PFSK-1 (cell line): ENCODE data around the gene S1PR2.

Source experiments
- FOXP2 ChIP-seq: optimal IDR thresholded peaks from 2 replicates; pipeline ENCODE3; 2011; ENCODE audit warnings: borderline replicate concordance, control low read depth, inconsistent platforms; ENCODE audit not compliant: insufficient read depth; ENCODE audit errors: extremely low read length, extremely low read depth
- POLR2AphosphoS5 ChIP-seq: IDR thresholded peaks from 2 replicates; pipeline ENCODE4 v1.6.1; 2012; ENCODE audit warnings: low read depth, mild to moderate bottlenecking, control low read depth, low read length, moderate library complexity
- SIN3A ChIP-seq: IDR thresholded peaks from 2 replicates; pipeline ENCODE4 v1.6.1; 2012; ENCODE audit warnings: mild to moderate bottlenecking, low read length, moderate library complexity, borderline replicate concordance; ENCODE audit not compliant: insufficient read depth
- TAF1 ChIP-seq: IDR thresholded peaks from 2 replicates; pipeline ENCODE4 v1.6.1; 2012; ENCODE audit warnings: low read length, control low read depth, borderline replicate concordance; ENCODE audit not compliant: insufficient read depth
- TF ChIP-seq, protein P1 (sequence below), 2 experiments: IDR thresholded peaks; 2 replicates each; pipeline versions ENCODE4 v1.6.1 to v1.8.0; 2011 to 2012; ENCODE audit warnings: low read depth in 2 of 2, low read length in 2 of 2, control low read depth in 1 of 2, inconsistent platforms in 1 of 2, mild to moderate bottlenecking in 1 of 2, moderate library complexity in 1 of 2; ENCODE audit not compliant: insufficient read depth in 1 of 2

DNA sequence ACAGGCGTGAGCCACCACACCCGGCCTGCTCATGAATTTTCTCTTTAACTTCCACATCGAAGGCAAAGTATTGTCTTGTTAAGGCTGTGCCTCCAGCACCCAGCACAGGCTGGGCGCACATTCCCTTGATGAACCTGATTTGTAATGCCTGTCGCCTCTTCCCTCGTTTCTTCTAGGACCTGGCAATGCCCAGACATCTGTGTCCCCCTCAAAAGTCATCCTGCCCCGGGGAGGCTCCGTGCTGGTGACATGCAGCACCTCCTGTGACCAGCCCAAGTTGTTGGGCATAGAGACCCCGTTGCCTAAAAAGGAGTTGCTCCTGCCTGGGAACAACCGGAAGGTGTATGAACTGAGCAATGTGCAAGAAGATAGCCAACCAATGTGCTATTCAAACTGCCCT is 43.5 kb upstream of the S1PR2 start:
- no peak for TF ChIP-seq TAF1
- TF ChIP-seq POLR2AphosphoS5: no peak
- TF ChIP-seq, protein P1, sequence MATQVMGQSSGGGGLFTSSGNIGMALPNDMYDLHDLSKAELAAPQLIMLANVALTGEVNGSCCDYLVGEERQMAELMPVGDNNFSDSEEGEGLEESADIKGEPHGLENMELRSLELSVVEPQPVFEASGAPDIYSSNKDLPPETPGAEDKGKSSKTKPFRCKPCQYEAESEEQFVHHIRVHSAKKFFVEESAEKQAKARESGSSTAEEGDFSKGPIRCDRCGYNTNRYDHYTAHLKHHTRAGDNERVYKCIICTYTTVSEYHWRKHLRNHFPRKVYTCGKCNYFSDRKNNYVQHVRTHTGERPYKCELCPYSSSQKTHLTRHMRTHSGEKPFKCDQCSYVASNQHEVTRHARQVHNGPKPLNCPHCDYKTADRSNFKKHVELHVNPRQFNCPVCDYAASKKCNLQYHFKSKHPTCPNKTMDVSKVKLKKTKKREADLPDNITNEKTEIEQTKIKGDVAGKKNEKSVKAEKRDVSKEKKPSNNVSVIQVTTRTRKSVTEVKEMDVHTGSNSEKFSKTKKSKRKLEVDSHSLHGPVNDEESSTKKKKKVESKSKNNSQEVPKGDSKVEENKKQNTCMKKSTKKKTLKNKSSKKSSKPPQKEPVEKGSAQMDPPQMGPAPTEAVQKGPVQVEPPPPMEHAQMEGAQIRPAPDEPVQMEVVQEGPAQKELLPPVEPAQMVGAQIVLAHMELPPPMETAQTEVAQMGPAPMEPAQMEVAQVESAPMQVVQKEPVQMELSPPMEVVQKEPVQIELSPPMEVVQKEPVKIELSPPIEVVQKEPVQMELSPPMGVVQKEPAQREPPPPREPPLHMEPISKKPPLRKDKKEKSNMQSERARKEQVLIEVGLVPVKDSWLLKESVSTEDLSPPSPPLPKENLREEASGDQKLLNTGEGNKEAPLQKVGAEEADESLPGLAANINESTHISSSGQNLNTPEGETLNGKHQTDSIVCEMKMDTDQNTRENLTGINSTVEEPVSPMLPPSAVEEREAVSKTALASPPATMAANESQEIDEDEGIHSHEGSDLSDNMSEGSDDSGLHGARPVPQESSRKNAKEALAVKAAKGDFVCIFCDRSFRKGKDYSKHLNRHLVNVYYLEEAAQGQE (IDR thresholded peaks at IDR 0.05; ENCODE audit: insufficient read depth in 1 of 2, low read depth in 2 of 2, low read length in 2 of 2): no peak
- TF ChIP-seq SIN3A: no peak
- no peak for TF ChIP-seq FOXP2
